ENCODE measurements around the gene APH1B.

- no peak for TF ChIP-seq POLR2A (IDR thresholded peaks at IDR 0.05)
- TF ChIP-seq CTCF (IDR thresholded peaks at IDR 0.05) = no peak
Measured at GRCh38 chr15:63339006-63339766, 61.8 kb downstream of the APH1B start.
